NCI-H2227 treated with DMSO at 0.1 percent for 48 hours (cell line): ENCODE measurements around the gene ARMC3.

ENCODE experiments used
- DNase-seq: peaks from one replicate; lab custom pipeline; 2025; lab: John Stamatoyannopoulos, UW

The ARMC3 gene

GRCh38 chr10:22992075-22992474, 64.2 kb downstream of the ARMC3 start:
- no peak for DNase-seq

DNA sequence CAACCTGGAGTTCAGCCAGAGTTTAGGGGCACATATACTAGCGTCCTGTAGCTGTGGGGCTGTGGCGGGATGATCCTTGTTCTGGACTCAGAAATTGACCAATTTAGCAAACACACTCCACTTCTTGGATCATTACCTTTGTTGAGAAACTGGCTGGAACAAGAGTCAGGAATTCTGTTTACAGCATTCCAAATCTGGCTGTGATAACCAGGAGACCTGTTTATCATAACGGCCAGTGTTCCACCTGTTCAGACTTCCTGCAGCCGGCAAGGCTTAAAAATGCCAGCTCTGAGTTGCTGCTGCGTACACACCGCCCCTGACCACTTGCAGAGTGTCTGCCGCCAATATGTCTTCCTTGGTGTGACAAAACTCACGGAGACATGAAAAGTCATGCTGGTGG, 64.8 kb downstream of the ARMC3 start:
- no peak for DNase-seq

DNA sequence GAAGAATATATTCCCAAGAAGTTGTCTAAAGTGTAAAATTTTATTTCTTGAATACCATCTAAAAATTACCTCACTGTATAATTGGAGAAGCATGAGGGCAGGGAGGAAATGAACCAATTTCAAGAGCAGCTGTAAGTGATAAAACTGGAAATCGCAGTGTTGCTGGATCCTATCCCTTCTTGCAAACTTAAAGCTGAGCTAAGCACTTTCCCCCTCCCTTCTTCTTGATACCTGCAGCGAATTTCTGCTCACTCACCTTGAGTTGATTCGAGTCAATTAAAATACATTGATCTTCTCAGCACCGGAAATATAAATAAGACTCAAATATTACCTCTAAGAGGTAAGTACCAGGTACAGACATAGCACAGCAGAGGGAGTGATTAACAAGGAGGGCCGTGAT, 65.5 kb downstream of the ARMC3 start:
- DNase-seq, result no peak

- DNase-seq, result peak; percentile 13
These were observed 69.2 kb downstream of the ARMC3 start for GRCh38 chr10:22997096-22997495.

DNA sequence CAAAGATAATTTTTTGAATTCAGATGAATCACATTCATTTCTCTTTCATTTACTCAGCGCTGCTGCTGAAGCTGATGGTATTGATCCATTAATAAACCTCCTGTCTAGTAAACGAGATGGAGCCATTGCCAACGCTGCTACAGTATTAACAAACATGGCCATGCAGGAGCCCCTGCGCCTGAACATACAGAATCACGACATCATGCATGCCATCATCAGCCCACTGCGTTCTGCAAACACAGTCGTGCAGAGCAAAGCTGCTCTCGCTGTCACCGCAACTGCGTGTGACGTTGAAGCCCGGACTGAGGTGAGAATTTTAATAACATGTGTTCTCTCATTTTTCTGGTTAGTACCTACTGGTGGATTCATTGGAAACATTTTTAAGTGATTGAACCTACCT, 70.2 kb downstream of the ARMC3 start:
- no peak for DNase-seq

DNA sequence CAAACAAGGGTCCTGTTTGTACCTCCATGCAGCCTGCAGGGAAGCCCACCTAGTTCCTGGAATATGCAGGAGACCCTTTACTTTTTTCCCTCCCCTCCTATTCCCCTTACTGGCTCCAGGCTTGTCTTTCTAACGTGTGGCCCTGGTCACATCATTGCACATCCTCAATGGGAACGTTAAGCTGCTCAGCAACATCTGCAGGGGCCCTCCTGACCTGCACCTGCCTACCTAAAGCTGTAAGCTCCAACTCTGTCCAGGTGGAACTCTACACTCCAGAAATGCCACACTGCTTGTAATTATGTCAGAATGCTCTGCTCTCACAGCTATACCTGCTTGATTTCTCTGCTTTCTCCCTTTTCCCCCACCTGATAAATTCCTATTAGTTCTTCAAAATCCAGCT, 72.1 kb downstream of the ARMC3 start:
- no peak for DNase-seq

DNA sequence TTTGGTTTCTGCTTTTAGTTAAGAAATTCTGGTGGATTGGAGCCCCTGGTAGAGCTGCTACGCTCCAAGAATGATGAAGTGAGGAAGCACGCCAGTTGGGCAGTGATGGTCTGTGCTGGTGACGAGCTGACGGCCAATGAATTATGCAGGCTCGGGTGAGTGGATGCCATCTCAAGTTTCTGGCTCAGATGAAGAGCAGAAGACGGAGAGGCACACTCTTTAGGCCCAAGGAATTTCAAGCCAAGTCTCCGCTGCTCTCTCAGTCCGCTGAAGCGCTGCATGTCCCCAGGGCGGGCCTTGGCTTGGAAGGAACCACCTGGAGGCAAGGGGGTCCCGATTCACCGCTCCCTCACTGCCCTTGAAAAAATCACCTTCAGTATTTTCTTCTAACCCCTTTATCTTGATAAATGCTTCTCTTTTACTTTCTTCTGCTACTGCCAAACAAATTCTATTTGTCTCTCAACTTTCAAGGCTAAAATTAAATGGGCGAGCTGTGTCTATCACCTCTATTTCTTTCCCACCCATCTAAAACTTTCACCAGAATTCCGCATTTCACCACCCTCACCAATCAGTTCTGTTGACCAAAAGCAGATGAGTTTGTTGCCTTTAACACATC, 74.2 kb downstream of the ARMC3 start:
- no peak for DNase-seq

DNA sequence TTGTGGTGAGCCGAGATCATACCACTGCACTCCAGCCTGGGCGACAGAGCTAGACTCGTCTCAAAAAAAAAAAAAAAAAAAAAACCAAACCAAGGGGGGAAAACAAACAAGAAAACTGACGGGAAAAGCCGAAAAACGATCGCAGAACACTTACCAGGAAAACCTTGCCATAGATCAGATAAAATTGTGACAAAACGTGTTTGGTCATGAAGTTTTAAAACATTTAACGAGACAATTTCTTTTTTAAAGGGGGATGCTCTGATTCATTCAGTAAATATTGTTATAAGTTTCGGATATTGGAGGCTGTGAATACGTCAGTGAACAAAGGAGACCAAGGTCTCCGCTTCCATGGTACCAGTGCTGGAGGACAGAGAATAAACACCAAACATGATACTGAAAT, 77.3 kb downstream of the ARMC3 start:
- DNase-seq, result no peak

DNA sequence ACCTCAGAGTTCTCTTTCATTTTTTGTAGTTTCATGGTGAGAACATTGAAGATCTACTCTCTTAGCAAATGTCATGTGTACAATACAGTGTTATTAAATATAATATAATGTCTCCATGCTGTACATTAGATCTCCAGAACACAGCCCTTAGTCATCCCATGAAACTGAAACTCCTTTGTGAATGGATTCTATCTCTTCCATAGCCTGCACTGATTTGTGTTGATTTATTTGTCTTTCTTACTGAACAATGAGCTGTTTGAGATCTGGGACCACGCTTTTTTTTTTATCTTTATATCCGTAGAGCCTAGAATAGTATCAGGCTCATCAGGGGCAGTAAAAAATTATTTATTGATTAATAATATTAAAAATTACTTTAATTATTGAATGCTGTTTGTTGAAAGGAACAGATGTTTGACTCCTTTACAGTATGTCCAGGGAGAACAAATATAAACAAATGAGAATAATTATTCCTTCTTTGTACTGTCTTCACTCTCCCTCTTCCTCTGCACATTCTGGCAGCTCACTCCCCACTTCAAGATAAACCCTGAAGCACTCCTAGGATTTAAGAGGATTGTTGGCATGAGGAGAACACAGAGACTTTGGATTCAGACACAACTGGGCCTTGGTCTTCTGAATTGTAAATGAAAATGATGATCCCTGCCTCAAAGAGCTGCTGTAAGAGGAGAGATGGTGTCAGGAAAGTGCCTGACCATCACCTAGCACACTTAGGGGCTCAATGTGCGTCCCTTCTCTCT, 85.9 kb downstream of the ARMC3 start:
- no peak for DNase-seq

GRCh38 chr10:23015021-23015707, 87.3 kb downstream of the ARMC3 start:
- no peak for DNase-seq

DNA sequence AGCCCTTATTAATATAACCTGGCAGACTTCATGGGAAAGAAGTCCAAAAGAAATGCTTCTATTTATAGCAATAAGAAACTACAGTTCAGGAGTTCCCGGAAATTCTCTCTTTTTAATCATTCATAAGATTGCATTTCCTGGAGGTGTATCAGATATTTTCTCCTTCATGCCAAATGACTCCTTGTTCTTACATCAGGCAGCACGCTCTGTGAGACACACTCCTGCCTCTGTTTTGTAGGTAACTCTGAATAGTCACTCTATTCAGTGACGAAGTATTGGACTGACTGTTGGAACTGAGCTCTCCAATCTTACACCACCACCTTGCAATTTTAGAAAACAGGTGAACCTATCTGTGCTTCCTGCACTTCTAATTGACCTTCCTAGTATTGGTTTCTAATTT, 88.8 kb downstream of the ARMC3 start:
- no peak for DNase-seq

- DNase-seq, result no peak
These were observed 91.8 kb downstream of the ARMC3 start for GRCh38 chr10:23019633-23020032.

DNA sequence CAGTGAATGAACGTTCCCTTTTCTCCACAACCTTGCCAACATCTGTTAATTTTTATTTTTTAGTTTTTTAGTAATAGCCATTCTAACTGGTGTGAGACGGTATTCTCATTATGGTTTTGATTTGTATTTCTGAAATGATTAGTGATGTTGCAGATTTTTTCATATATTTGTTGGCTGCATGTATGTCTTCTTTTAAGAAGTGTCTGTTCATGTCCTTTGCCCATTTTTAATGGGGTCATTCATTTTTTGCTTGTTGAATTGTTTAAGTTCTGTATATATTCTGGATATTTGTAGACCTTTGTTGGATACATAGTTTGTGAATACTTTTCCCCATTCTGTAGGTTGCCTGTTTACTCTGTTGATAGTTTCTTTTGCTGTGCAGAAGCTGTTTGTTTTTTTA, 93.6 kb downstream of the ARMC3 start:
- DNase-seq, result no peak

- no peak for DNase-seq
These were observed 96.1 kb downstream of the ARMC3 start for GRCh38 chr10:23024002-23024401.

- no peak for DNase-seq
These were observed 103.5 kb downstream of the ARMC3 start for GRCh38 chr10:23031318-23031717.

- no peak for DNase-seq
These were observed 106.9 kb downstream of the ARMC3 start for GRCh38 chr10:23034790-23035189.

DNA sequence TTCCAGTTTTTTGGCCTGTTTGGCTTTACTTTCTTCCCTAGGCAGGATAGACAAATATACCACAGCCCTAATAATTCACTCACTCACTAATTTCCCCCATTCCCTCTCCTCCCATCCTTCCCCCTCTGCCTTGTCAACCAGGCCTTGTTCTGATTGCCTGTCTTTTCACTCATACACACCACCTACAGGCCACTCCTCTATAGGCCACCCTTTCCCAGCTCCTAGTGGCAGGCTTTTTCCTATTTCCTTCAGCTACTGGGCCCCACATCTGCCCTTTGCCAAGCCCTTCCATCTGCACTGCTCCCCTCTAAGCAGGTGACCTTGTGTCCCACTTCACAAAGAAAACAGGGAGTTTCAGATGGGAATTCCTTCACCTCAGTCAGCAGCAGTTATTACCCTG, 107.7 kb downstream of the ARMC3 start:
- no peak for DNase-seq

DNA sequence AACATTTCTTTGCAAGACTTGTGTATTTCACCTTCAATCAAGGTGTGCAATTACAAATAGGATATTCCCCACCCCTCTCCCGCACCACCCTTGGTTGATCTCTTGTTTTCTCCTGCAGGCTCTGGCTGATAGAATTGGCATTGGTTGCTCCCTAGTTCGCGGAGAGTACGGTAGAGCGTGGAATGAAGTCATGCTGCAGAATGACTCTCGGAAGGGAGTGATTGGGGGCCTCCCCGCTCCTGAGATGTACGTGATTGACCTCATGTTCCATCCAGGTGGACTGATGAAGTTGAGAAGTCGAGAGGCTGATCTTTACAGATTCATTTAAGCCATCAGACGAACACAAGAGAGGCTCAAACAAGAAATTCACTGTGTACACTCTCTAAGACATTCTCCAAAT, 109.3 kb downstream of the ARMC3 start:
- no peak for DNase-seq

DNA sequence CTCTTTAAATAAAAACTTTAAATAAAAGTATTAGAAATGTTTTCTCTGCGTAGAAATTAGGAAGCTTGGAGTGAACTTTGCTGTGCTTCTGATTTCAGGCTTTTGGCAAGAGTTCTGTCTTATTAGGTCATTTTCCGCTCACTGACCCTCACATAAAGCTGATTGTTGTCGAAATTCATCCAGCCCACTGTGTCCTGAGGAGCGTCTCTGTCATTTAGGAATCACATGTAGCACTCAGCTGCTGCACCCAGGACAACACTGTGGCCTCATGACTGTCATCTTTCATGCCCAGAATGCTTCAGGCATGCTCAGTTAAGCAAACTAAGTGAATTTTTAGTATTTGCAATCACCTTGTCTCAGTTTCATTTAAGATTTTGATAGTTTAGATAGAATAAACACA, 109.7 kb downstream of the ARMC3 start:
- no peak for DNase-seq

DNA sequence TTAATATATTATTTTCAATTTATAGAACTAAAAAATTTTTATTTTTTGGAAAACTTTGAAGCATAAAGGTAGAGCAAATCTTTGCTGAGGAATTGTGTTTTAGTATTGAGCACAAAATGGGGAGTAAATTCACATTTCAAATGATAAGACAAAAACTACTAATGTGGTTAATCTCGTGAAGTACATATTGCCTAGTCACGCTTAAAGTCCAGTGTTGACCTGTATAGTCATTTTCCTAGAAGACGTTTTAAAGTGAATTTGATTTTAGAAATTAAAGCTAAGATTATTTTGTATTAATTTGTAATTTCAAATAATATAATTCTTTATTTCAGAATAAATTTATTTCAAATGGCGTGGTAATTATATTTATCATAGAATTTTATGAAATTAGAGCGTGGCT, 110.3 kb downstream of the ARMC3 start:
- no peak for DNase-seq

- DNase-seq, result no peak
These were observed 112.1 kb downstream of the ARMC3 start for GRCh38 chr10:23040002-23040401.

- no peak for DNase-seq
These were observed 118.2 kb downstream of the ARMC3 start for GRCh38 chr10:23046027-23046426.
